Hematopoietic multipotent progenitor cell treated with erythropoietin and hydrocortisone succinate and interleukin-3 and kit ligand, for 8 days (in vitro differentiated cells): Measurements from ENCODE around the gene GRIK5.

Experiments used
- DNase-seq: peaks from one replicate; pipeline ENCODE4 v3.0.0-alpha.2; 2015

GRIK5 gene

GRCh38 chr19:41981724-41982123 is 88.3 kb downstream of the GRIK5 start:
- DNase-seq: no peak

GRCh38 chr19:41978470-41978869 is 91.5 kb downstream of the GRIK5 start:
- DNase-seq: no peak

GRCh38 chr19:41977916-41978315 is 92.1 kb downstream of the GRIK5 start:
- no peak for DNase-seq

DNA sequence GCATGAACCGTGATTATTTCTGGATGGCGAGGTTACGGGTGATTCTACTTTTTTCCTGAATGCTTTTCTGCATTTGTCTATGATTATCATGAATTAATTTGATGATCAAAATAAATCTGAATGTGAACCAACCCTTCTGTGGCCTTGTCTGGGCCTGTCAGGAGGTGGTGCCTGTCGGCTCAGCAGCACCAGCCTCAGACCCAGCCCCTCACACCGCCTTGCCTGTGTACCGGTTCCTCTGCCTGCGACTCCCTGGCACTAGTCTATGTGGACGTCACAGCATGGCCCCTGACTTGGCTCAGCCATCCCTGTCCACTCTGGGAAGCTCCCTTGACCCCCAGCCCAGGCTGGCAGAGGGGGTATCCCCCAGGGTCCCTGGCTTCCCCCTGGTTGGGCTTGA is 95.4 kb downstream of the GRIK5 start:
- no peak for DNase-seq

DNA sequence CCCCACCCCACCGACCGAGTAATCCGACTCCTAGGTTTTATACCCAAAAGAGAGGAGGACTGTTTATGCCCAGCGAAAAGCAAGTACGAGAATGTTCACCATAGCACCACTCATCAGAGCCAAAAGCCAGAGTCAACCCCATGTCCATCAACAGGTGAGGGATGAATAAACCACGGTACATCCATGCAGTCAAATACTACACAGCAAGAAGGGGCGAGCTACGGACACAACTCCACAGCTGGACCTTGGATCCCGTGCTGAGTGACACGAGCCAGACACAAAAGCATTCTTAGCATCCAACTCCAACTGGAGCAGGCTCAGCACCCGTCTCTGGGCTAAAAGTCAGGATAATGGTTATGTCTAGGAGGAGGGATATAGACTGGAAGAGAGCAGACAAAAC is 98.6 kb downstream of the GRIK5 start:
- DNase-seq: no peak

DNA sequence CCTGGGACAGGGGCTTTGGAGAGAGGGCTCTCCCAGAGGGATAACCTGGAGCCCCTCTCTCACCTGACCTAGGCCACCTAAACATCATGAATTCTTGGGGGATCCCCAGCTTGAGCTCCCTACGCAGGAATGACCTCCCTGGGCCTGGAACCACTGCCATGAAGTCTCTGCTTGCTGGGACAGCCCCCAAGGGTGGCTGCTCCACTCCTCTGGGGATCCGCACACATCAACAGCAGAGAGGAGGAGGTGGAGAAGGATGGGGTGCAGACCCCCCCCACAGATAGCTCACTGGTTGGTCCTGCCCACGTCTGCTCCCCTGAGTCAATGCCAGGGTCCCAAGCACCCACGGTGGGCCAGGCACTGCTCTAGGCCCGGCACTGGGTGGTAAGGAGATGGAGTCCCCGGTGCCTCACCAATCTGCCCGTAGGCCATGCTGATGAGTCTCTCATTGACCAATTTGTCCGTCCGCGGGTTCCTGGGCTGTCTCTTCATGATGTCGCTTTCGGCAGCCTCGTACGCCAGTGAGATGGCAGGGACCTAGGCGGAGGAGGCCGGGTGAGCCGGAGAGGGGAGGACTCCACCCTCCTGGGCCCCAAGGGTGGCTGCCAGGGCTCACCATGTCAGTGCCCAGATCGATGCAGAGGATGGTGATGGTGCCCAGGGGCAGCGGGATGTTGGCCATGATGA is 100.1 kb downstream of the GRIK5 start:
- no peak for DNase-seq

DNA sequence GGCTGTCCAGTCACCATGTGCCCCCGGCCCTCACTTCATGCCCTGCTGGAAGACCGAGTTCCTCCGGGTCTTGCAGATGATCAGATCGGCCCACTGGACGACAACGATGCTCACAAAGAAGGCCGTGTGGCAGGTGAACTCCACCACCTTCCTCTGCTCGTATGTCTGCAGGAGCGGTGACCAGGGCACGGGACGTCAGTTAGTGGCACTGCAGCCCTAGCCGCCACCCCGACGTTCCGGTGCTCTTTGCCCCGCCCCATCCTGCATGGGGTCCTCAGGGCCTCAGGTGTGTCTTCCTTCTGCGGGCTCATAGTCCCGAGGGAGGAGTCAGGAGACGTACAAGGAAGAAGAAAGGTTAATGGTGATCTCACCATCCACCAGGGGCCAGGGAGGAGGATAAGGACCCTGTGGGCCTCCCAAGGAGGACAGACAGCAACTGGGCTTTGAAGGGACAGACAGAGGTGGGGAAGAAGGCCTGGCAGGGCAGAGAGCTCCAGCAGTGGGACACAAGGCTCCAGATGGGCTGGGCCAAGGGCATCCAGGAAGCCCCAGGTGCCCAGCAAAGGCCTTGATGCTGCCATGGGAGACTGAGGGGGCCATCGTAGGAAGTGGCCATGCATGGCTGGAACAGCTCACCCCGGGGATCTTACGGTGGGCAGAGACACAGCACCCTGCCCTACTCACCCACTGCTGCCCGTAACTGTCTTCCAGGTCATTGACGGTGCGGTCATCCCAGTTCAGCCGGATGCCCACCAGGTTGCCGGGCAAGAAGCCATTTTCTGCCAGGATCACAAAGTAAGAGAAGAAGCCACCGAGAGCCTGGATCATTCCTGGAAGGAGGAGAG is 101.0 kb downstream of the GRIK5 start:
- DNase-seq: no peak

- DNase-seq: no peak
These were observed 102.8 kb downstream of the GRIK5 start for GRCh38 chr19:41967054-41967783.

DNA sequence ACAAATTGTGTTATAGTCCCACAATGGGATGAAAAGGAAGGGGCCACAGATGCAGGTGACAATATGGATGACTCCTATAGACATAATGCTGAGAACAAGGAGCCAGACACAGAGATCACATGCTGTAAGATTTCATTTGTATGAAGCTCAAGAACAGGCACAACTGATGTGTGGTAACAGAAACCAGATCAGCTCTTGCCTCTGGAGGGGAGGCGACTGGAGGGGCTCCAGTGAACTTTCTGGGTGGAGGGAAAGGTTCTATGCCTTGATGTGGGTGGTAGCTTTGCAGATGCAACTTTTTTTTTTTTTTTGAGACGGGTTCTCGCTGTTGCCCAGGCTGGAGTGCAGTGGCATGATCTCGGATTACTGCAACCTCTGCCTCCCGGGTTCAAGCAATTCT is 104.9 kb downstream of the GRIK5 start:
- DNase-seq: no peak

GRCh38 chr19:41960973-41961372 is 109.0 kb downstream of the GRIK5 start:
- DNase-seq: no peak

- peak; percentile 87 for DNase-seq
These were observed 110.7 kb downstream of the GRIK5 start, which contains the start of gene RABAC1 for GRCh38 chr19:41959056-41960053. Gene RABAC1, minus strand, starts transcription at chr19:41959321. Its CDS starts 29 bp downstream, at chr19:41959292.

GRCh38 chr19:41958367-41959055 is 111.5 kb downstream of the GRIK5 start:
- DNase-seq: peak; percentile 46

- DNase-seq: peak; percentile 82
These were observed 112.1 kb downstream of the GRIK5 start for GRCh38 chr19:41957838-41958366.

DNA sequence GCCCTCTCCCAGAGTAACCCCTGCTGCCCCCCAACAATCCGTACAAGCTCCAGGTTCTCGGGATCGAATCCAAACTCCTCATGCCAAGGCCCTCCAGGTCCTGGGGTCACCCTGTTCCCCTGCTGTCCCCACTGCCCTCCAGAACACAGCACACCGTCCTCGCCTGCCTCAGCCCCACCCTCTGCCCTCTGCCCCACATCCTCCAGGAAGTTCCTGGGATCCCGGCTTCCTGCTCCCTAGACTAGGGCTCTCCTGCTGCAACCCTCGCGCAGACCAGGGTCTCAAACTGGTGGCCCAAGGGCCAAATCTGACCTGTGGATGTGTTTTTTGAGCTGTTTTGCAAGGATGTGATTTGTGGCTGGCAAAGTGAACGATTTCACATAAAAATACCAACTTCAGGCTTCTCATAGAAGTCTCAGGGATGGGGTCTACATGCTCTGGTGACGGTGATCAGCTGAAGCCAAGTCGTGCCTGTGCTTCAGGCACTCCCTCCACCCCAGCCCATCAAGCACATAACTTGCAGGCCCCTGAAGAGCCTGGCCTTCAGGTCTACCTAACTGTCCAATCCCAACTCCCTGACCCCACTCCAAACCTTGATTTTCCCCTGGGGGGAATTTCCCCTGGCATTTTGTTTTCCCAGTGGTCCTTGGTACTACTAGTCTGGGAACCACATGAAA is 112.7 kb downstream of the GRIK5 start:
- no peak for DNase-seq

DNA sequence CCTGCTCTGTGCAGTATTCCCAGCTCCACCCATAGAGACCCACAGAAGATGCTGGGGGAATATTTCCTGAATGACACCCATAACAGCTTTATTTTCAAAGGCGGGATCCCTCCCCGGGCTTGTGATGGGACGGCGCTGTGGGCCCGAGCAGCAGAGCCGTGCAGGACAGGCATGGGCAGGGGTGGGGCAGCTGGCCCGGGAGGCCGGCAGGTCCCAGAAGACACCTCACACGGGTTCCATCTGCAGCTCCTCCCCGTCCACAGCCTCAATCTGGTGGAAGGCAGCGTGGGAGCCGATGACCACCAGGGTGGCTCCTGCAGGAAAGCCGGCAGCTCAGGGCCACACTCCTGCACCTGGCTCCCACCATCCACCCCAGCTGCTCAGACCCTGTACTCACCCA is 113.4 kb downstream of the GRIK5 start:
- DNase-seq: no peak

DNA sequence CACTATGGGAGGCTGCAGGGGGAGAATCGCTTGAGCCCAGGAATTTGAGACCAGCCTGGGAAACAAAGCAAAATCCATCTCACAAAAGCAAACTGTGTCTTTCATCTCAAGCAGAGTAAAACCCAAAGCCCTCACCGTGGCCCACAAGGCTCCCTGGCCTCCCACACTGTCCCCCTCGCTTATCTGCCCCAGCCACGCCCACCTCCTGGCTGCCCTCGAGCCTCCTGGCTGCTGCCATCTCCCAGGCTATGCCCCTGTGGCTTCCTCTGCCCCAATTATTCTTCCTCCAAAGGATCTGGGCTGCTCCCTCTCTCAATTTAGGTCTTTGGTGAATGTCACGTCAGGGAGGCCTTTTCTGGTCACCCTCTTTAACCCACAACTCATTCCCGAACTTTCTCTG is 114.5 kb downstream of the GRIK5 start:
- peak; percentile 43 for DNase-seq

GRCh38 chr19:41951686-41952172 is 118.3 kb downstream of the GRIK5 start:
- peak; percentile 75 for DNase-seq
